Pulmonary artery endothelial cell (primary cell): Measurements from ENCODE around the gene SPDYE4. TPM values are rescaled to one million over a fixed set of nuclear protein-coding genes. Genes with fewer than 3 reads are reported as not detected.

ENCODE experiments used
- DNase-seq: peaks from one replicate; pipeline ENCODE4 v3.0.0-alpha.2; 2011; ENCODE audit warnings: low read depth, low spot score
- total RNA-seq: library from RNA; depleted of rRNA; stranded (reverse); fragments of >200 nt; gene quantifications from 2 replicates; pipeline ENCODE4 v1.2.3, GENCODE V29; 2014

The SPDYE4 gene
- total RNA-seq, 1 donor from 2014 or later: not detected

DNA sequence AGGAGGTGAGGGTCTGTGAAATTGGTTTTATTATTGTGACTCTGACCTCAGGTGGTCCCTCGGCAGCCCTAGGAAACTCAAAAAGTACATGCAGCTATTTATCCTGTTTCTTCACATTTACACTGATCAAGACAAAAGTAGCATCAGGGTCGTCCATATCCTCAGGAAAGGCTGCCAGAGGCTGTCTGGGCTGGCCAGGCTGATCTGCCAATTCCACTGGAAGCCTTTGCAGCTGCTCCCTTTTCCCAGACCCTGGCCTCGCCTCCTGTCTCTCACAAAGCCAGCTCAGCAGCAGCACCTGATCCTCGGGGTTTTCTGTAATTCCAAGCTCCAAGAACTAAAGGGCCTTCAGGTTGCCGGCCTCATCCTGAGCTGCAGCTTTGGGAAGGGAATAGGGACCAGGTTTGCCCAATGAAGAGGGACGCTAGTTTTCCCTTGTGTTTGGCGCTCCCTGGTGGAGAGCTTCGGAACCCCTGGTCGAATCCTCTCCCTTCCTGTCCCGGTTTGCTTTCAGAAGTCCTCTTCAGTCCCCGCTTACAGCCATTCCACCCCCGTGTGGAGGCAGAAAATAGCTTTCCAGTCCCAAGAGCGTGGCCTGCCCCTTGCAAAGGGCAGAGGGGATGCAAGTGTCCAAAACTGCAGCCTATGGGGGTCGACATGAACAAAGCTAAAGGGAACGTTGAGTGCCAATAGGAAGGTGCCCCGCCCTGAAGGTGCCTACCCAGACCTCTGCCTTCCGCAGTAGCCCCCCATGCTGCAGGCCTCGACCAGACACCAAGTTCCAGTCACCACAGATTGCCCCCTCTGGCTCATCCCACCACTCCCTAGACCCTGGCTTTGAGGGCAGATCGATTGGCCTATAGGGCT is 27.4 kb upstream of the SPDYE4 start:
- no peak for DNase-seq

- no peak for DNase-seq
Measured at GRCh38 chr17:8782176-8782575, 23.8 kb upstream of the SPDYE4 start.

- no peak for DNase-seq
Measured at GRCh38 chr17:8781776-8782175, 23.4 kb upstream of the SPDYE4 start.

- DNase-seq: no peak
Measured at GRCh38 chr17:8776881-8777280, 18.5 kb upstream of the SPDYE4 start.

DNA sequence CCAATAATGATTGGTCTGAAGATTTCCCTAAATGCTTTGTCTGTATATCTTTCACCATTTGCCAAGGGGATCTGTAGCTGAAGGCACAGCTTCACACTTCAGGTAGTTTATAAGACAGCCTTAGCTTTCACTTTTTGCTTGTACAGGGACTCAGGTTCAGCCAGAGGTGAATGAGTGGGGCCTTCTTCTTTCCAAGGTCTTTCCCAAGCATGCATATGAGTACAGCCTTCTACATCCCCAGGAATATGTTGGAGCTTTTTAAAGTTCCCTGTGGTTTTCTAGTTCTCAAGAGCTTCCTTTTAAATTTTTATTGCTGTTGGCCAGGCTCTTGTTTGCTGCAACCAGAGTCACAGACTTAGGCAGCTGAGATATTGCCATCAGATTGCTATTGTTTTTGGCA is 17.9 kb upstream of the SPDYE4 start:
- no peak for DNase-seq

DNA sequence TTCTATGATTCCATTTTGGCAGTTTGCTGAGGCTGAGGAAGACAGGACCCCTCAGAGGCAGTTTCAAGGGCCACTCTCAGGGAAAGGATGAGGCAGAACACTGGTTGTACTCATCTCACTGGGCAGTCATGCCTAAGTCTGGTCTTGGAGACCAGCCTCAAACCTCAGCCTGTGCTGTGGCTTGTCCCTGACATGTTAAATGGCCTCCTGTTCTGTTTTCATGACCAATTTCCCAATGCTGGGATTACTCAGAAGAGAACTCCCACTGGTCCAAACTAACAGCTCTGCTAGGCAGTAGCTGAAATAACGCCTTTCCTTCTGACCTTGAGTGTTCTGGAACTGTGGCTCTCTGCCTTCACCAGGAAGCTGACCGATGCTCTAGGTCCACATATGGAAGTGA is 8.4 kb upstream of the SPDYE4 start:
- DNase-seq: no peak

- DNase-seq: no peak
Measured at GRCh38 chr17:8762012-8762411, 3.7 kb upstream of the SPDYE4 start.

DNA sequence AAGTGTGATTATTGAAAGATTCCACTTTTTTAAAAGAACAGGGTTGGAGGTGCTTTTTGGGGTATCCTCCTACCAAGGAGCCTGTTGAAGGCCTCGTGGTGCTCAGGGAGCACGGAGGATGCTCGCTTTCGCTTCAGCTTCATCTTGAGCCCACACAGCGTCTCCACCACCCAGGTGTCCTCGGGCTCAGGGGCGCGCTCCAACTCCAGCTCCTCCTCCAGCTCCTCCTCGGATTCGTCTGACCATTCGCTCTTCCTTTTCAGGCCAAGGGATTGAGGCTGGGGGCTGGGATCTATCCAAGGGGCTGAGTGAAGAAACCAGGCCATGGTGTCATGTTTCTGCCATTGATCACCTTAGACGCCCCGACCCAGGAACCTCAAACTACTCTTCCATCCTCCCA is 1.2 kb downstream of the SPDYE4 start:
- DNase-seq: no peak

DNA sequence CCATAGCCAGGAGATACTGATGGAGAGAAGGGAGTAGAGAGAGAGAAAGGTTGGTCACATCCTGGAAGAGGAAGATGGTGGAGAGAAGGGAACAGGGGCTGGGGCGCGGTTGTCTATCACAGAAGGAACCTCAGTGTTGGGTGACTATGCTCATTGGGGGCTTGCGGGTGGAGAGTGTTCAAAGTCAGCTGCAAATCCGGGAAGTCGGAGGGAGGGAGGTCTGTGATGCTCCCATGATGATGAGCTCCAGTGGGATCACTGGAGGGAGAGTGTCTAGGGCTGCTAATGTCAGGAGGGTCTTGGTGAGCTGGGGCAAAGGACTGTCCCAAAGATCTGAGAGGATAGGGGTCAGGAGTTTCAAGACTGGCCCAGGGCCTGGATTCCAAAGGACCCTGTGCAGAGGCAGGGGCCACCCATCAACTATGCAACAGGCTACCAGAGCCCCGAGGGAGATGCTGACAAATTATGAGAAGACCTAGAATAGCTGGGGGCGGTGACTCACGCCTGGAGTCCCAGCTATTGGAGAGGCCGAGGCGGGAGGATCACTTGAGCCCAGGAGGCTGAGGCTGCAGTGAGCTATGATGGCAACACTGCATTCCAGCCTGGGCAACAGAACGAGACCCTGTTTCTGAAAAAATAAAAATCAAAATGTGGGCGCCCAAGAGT is 2.6 kb downstream of the SPDYE4 start:
- DNase-seq: no peak

DNA sequence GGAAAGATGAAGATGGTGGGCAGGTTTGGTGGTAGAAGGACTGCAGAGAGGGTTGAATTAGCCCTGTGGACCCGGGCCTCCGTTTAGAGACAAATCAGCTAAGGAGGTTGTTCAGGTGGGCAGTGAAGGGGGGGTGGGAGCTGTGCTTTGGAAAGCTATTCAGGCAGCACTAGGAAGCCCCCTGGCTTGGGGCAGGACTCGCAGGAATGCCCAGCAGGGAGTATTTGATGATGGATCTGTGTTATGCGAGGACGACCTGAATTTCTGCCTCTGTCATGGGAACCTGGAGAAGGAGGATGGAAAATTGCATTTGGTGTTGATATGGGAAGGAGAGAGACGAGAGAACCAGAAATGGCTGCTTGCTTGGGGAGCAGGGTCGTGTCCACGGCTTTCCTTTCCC is 3.5 kb downstream of the SPDYE4 start:
- DNase-seq: no peak

GRCh38 chr17:8753976-8754440 is 4.3 kb downstream of the SPDYE4 start:
- no peak for DNase-seq

DNA sequence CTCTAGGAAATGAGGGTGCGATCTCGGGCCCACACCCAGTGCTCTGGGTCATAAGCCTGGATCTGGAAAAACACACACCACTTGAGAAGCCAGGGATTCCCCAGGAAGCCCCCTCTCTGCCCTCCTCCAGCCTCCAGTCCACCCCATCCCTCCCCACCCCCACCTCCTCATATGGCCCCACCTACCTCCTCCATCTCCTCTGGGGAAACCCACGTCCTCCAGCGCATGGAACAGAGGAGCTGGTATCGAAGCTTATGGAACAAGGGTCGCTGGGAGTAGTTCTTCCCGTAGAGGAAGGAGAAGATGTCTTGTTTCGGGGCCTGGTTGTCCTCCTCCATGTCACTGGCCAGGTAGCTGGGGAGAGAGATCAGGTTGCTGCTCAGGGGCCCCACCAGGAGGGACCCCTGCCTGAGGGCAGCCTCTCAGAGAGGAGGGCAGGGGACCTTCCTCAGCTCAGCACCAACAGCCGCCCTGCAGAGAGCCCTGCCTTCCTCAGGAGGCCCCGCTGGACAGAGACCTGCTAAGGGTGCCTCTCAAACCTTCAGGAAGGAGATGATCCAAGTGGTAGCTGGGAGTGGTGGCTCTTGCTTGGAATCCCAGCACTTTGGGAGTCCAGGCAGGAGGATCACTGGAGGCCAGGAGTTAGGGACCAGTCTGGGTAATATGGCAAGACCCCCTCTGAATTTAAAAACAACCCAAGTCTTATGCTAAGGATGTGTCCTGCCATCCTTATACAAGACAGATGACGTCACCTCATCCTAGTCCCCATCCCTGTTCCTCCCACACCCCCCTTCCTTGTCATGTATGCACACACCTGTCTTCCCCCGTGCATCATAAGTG is 5.0 kb downstream of the SPDYE4 start:
- no peak for DNase-seq

DNA sequence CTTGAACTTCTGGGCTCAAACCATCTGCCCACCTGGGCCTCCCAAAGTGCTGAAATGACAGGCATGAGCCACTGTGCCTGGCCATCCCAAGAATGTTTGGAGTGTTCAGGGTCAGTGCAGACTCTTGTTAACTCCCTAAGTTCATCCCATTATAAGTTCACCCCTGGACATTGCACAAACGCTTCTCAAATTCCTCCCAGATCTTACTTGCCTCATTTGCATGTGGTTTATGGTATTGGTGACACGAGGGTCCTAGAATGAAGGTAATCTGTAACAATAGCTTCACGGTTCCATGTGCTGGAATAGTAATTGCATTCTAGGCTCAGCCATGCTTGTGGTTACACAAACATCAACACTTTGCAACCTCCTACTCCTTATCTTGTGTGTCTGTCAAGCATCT is 8.7 kb downstream of the SPDYE4 start:
- no peak for DNase-seq

- no peak for DNase-seq
Measured at GRCh38 chr17:8747742-8748141, 10.6 kb downstream of the SPDYE4 start.

DNA sequence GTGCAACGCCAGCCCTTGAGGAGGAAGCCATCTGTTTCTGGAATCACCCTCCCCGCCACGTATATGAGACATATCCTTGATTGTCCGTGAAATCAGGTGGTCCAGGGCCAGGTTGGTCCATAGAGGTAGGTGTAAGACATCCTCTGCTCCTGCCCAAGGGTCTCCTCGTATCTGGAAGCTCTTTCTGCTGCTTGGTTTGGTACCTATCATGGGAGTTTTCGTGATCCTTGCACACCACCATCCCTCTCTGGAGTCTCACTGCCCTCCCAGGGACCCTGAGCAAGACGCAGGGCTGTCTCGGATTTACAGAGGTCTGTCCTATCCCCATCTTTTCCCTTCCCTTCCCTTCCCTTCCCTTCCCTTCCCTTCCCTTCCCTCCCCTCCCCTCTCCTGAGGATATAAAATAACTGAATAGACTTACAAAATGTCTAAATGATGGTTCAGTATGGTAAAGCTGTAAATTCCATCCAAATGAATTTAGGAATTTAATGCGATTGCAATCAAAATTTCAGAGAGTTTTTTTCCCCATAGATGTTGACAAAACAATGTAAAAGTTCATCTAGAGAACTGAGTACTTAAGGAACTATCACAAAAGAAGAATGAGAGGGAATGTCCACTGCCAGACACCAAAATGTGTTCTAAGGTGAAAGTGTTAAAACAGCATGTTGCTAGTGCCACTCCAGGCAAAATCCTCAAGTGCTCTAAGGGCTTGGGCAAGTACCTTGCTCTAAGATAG is 11.7 kb downstream of the SPDYE4 start:
- no peak for DNase-seq

- no peak for DNase-seq
Measured at GRCh38 chr17:8745586-8746500, 12.5 kb downstream of the SPDYE4 start.

GRCh38 chr17:8744086-8744785 is 14.1 kb downstream of the SPDYE4 start:
- no peak for DNase-seq

DNA sequence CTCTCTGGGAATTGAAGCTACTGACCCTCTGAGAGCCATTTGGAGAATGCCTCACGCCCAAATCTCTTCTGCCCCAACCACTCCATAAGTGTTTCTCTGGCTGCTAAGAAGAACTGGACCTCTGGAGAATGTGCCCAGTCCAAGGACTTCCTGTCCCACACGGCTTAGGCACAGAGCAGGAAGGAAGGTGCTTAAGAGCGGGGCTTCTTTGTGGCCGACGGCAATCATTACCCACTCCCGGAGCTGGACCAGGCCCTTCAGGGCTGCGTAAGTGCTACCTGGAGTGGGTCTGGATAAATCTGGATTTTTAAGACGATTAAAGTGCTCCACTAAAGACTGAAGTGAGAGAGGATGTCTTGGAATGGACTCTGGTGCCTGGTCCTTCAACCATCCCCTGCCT is 15.5 kb downstream of the SPDYE4 start:
- no peak for DNase-seq

DNA sequence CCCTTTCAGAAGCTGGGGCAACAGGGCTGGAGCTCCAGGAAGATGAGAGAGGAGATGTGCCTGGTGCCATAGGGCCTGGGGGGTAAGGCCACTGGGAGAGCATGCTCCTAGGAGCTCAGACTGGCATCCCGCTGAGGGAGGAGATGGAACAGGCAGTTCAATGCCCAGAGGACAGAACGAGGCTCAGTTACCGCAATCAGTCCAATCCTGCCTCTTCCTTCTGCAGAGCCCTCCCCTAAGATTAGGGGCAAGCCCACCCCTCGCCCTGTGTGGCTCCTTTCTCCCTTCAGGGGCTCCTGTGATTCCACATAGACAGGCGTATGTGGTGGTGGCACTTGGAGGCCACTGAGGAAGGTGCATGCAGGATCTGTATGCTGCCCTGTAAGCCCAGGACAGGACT is 16.1 kb downstream of the SPDYE4 start:
- no peak for DNase-seq

GRCh38 chr17:8741771-8742170 is 16.6 kb downstream of the SPDYE4 start:
- DNase-seq: no peak
